Adipocyte (in vitro differentiated cells): Measurements from ENCODE around the gene CGN.

Source experiments
- DNase-seq: peaks from one replicate; pipeline ENCODE4 v3.0.0-alpha.2; 2015; ENCODE audit warnings: low read depth
- H3K27me3 ChIP-seq: replicated peaks from 2 replicates; pipeline ENCODE4 v1.7.0; 2013; ENCODE audit warnings: mild to moderate bottlenecking, low read length, moderate library complexity; ENCODE audit not compliant: control insufficient read depth, insufficient read depth
- H3K36me3 ChIP-seq: 2 replicates; pipeline ENCODE4 v1.7.0; 2013; ENCODE audit warnings: low read length, mild to moderate bottlenecking, moderate library complexity; ENCODE audit not compliant: control insufficient read depth, insufficient read depth, severe bottlenecking
- H3K4me1 ChIP-seq: 2 replicates; pipeline ENCODE4 v1.7.0; 2013; ENCODE audit warnings: mild to moderate bottlenecking, low read length, moderate library complexity; ENCODE audit not compliant: control insufficient read depth, insufficient read depth
- H3K4me3 ChIP-seq: 2 replicates; pipeline ENCODE4 v1.7.0; 2013; ENCODE audit warnings: mild to moderate bottlenecking, low read length, moderate library complexity
- H3K9ac ChIP-seq: 2 replicates; pipeline ENCODE4 v1.7.0; 2013; ENCODE audit warnings: mild to moderate bottlenecking, low read length, moderate library complexity
- H3K9me3 ChIP-seq: 2 replicates; pipeline ENCODE4 v1.7.0; 2013; ENCODE audit warnings: mild to moderate bottlenecking, low read length, moderate library complexity; ENCODE audit not compliant: control insufficient read depth

CGN gene, protein sequence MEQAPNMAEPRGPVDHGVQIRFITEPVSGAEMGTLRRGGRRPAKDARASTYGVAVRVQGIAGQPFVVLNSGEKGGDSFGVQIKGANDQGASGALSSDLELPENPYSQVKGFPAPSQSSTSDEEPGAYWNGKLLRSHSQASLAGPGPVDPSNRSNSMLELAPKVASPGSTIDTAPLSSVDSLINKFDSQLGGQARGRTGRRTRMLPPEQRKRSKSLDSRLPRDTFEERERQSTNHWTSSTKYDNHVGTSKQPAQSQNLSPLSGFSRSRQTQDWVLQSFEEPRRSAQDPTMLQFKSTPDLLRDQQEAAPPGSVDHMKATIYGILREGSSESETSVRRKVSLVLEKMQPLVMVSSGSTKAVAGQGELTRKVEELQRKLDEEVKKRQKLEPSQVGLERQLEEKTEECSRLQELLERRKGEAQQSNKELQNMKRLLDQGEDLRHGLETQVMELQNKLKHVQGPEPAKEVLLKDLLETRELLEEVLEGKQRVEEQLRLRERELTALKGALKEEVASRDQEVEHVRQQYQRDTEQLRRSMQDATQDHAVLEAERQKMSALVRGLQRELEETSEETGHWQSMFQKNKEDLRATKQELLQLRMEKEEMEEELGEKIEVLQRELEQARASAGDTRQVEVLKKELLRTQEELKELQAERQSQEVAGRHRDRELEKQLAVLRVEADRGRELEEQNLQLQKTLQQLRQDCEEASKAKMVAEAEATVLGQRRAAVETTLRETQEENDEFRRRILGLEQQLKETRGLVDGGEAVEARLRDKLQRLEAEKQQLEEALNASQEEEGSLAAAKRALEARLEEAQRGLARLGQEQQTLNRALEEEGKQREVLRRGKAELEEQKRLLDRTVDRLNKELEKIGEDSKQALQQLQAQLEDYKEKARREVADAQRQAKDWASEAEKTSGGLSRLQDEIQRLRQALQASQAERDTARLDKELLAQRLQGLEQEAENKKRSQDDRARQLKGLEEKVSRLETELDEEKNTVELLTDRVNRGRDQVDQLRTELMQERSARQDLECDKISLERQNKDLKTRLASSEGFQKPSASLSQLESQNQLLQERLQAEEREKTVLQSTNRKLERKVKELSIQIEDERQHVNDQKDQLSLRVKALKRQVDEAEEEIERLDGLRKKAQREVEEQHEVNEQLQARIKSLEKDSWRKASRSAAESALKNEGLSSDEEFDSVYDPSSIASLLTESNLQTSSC

DNA sequence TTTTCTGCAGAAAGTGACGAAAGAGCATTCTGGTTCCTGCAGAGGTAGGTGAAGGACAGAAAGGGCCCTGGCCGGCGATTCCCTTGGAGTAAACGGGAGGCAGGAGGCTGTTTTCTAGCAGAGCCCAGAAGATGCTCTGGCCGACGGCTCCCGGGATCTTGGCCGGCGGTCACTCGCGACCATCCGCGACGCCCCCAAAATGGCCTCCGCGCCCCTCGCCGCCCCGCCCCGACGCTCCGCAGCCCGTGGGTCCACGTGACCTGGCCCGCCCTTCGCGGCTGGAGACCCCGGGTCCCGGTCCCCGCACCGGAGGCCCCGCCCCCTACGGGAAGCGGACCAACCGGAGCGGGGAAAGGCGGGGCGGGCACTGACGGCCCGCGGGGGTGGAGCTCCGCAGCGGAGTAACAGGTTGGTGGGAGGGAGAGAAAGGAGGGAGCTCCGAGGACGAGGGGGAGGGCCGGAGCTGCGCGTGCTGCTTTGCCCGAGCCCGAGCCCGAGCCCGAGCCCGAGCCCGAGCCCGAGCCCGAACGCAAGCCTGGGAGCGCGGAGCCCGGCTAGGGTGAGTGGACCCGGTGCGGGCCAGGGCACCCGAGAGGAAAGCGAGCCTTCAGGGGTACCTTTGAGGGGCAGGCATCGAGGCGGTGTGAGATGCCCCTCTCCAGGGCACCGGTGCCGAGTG, at the start of gene CGN:
Gene CGN (plus strand): TSS at position 431 of the 679 bp plus-strand sequence. CDS start 7,133 bp downstream, outside the sequence.
- Histone ChIP-seq H3K4me1 (peaks cover 7% of the 10 kb centered on the region), H3K9ac (no peak within 1 kb of the TSS), H3K9me3 (no peaks in the 10 kb centered on the region), H3K36me3 (no peaks in the 10 kb centered on the region), H3K4me3 (peak within 1 kb of the TSS; percentile 74), H3K27me3 (peaks cover 64% of the 10 kb centered on the region)
- peak; percentile 83 for DNase-seq

DNA sequence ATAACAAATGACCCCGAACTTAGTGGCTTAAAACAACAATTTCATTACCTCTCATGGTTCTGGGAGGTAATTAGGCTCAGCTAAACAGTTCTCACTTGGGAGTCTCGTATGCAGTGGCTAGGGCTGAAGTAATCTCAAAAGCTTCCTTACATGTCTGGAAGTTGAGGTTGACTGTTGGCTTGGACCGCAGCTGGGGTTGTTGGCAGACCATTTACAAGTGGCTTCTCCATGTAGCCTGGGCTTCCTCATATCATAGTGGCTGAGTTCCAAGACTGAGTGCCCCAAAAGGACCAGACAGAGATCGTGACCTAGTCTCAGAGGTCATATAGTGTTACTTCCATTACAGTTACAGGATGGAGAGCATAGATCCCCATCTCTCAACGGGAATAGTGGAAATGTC, 49.5 kb upstream of the CGN start:
- no peaks in the 10 kb centered on the region for H3K27me3 ChIP-seq
- H3K36me3 ChIP-seq, result no peaks in the 10 kb centered on the region
- H3K4me1 ChIP-seq, result peaks cover 12% of the 10 kb centered on the region
- H3K4me3 ChIP-seq, result no peak overlapping the region
- no peak overlapping the region for H3K9ac ChIP-seq
- no peak for DNase-seq
- H3K9me3 ChIP-seq, result no peaks in the 10 kb centered on the region

DNA sequence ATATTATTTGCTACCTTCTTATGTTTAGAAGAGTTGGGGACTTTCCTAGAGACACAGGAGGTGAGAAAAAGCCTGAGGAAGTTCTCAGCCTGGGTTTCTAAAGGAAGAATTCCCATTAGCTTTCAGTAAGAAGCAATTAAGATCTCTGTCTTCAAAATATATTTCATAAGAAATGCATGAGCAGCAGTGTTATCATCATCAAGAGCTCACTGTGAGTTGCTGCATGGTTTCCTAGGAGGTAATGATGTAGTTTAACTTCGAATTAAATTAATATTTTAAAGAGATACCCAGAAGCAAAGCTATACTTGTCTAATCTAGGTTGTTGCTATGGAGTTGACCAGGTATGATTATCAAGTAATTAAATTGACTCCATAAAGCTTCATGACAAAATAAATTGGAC, 46.2 kb upstream of the CGN start:
- H3K4me3 ChIP-seq, result no peak overlapping the region
- no peaks in the 10 kb centered on the region for H3K9me3 ChIP-seq
- DNase-seq, result no peak
- no peaks in the 10 kb centered on the region for H3K27me3 ChIP-seq
- H3K9ac ChIP-seq, result no peak overlapping the region
- no peaks in the 10 kb centered on the region for H3K36me3 ChIP-seq
- no peaks in the 10 kb centered on the region for H3K4me1 ChIP-seq

DNA sequence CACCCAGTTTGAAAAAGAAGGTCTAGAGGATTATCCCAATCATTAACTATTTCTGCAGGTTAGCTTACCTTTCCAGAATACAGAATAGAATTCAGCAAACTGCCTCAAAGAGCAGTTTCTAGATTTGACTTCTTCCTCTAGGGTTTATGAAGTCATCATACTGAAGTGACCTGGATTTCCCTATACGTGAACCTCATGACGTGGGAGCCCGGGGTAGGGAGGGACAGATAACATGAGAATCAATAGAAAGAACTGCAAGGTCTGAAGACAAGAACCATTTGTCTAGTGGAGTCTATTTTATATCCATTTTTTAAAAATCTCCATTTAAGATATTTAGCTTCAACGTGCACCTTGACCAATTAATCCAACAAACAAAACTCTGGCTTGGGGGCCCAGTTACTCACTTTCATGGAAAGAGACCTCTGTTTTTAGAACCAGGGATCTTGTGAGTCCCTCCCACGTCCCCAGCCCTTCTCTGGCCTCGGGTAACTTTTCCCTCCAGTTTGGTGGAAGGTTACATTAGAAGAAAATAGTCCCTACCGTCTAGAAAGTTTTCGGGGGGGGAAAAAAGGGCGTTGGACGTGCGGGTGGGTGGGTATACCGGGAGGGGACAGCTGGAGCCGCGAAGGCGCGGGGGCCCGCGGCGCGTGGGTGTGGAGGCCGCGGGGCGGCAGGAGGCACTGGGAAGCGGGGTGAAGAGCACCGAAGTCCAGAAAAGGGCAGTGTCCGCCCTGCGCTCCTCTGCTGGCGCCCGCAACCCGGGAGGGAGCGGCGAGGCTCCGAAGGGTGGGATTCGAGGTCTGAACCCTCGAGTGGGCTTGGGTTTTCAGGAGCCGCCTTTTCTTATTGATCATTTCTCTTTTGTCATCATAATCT, 38.1 kb upstream of the CGN start:
- H3K36me3 ChIP-seq, result no peaks in the 10 kb centered on the region
- no peaks in the 10 kb centered on the region for H3K27me3 ChIP-seq
- peak; percentile 78 for DNase-seq
- no peaks in the 10 kb centered on the region for H3K9me3 ChIP-seq
- H3K9ac ChIP-seq, result peak overlapping the region; percentile 79
- H3K4me1 ChIP-seq, result peaks cover 4% of the 10 kb centered on the region
- H3K4me3 ChIP-seq, result peak overlapping the region; percentile 78

DNA sequence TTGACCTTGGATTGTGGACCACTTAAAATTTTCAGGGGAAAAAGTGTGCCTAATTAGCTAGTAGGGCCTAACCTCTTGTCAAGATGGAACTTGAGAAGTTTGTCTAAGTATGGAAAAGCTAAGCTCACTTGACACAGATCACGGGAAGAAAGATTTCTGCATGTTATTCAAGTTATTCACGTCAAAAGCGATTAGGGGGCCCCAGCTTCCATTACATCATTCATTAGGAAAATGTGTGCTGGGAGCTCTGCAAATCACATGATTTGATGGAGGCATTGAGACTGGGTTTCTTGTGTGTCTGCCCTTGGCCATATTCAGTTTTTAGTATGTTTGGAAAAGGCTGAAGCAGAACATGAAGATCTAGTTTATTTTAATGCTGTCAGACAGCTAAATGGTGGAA, 36.4 kb upstream of the CGN start:
- Histone ChIP-seq H3K4me3 (no peak overlapping the region), H3K9me3 (no peaks in the 10 kb centered on the region), H3K4me1 (peaks cover 4% of the 10 kb centered on the region), H3K9ac (no peak overlapping the region), H3K36me3 (no peaks in the 10 kb centered on the region), H3K27me3 (no peaks in the 10 kb centered on the region)
- DNase-seq, result no peak

DNA sequence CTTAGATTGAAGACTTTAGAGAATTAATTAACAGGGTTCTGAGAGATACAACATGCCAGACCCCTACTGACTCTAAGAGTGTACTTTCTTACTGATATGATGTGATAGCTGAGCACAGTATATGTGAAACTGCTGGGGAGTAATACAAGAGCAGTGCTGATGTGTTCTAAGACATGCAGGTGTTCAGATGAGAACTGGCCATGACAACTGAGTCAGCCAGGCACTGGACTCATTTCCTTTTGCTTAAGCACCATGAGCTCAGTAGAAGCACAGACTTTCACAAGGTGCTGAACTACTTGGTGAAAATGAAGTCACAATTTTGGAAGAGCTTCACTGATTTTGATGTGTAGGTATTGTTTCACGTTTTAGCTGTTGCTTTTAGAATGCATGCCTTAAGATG, 36.0 kb upstream of the CGN start:
- H3K9me3 ChIP-seq, result no peaks in the 10 kb centered on the region
- no peak overlapping the region for H3K9ac ChIP-seq
- no peaks in the 10 kb centered on the region for H3K27me3 ChIP-seq
- no peak overlapping the region for H3K4me3 ChIP-seq
- DNase-seq, result no peak
- no peaks in the 10 kb centered on the region for H3K36me3 ChIP-seq
- H3K4me1 ChIP-seq, result peaks cover 4% of the 10 kb centered on the region

DNA sequence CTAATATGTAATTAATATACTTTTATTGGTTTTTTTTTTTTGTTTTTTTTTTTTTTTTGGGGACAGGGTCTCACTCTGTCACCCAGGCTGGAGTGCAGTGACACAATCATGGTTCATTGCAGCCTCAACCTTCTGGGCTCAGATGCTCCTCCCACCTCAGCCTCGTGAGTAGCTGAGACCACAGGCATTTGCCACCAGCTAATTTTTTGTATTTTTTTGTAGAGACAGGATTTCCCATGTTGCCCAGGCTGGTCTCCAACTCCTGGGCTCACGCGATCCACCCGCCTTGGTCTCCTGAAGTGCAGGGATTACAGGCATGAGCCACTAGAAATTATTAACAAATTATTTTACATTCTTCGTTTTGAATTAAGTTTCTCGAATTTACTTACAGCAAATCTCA, 35.1 kb upstream of the CGN start:
- H3K27me3 ChIP-seq, result no peaks in the 10 kb centered on the region
- H3K9ac ChIP-seq, result no peak overlapping the region
- peaks cover 4% of the 10 kb centered on the region for H3K4me1 ChIP-seq
- H3K36me3 ChIP-seq, result no peaks in the 10 kb centered on the region
- no peak overlapping the region for H3K4me3 ChIP-seq
- H3K9me3 ChIP-seq, result no peaks in the 10 kb centered on the region
- DNase-seq, result no peak

DNA sequence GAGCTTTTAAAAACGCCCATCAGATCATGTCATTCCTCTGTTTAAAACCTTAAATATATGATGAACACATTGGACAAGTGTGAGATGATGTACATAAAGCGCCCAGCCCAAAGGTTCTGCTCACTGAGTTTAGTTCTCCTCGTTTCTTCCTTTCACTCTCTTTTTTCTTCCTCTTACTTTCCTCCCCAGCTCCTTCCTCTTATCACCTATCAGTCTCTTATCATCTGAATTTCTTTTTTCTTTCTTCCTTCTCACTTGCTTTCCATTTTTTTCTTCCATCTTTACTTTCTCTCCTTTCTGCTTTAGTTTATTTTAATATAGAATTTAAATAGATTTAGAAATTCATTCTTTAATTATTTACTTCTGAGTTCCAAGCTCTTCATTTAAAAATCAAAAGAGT, 34.1 kb upstream of the CGN start:
- no peak for DNase-seq
- H3K4me3 ChIP-seq, result no peak overlapping the region
- peaks cover 5% of the 10 kb centered on the region for H3K9me3 ChIP-seq
- H3K27me3 ChIP-seq, result no peaks in the 10 kb centered on the region
- no peaks in the 10 kb centered on the region for H3K36me3 ChIP-seq
- peaks cover 4% of the 10 kb centered on the region for H3K4me1 ChIP-seq
- H3K9ac ChIP-seq, result no peak overlapping the region

DNA sequence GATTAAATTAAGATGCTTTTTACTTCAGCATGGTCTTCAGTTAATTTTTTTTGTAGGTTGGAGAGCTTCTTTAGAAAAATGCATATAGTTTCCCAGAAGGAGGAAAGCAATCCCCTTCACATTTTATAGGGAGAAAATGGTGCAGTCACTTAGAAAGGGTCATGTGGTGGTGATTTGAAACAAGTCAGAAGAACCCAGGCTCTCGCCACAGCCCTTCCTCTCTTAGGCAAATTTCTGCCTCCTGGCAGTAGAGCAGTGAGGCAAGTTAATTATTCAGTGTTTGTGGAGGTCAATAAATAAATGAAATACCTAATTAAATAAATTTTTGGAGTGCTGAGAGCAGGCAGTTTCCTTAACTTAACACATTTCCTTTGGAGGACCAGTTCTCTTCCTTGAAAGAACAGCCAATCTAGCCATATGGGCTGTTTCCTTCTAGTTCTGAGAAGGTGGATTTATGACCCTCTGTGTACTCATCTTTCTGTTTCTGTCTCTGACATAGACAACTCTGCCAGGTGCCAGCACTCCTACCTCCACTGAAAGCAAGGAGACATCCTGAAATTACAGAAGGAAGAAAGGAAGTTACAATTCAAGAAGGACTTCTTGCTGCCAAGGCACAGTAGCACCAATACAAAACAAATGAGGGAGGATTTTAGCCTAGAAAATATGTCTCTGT, 32.9 kb upstream of the CGN start:
- Histone ChIP-seq H3K9me3 (peaks cover 8% of the 10 kb centered on the region), H3K4me1 (peaks cover 4% of the 10 kb centered on the region), H3K9ac (no peak overlapping the region), H3K36me3 (no peaks in the 10 kb centered on the region), H3K4me3 (no peak overlapping the region), H3K27me3 (no peaks in the 10 kb centered on the region)
- DNase-seq, result no peak

DNA sequence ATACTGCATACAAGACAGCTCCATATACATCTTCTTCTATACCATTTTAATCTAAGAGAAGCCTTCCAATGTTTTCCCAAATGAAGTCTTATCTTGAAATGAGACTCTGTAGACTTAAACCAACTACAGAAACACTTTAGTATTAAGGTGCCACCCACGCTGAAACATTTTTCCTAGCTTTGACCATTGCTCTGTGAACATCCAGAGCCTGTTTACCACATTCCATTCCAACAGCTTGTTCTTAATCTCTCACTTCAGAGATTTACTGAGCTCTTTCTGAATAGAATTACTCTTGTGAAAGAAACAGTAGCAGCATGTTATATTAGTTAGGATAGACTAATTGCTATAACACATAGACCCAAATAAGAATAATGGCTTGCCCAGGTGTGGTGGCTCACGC, 32.3 kb upstream of the CGN start:
- no peak overlapping the region for H3K9ac ChIP-seq
- no peaks in the 10 kb centered on the region for H3K4me1 ChIP-seq
- no peak for DNase-seq
- no peaks in the 10 kb centered on the region for H3K27me3 ChIP-seq
- H3K4me3 ChIP-seq, result no peak overlapping the region
- H3K36me3 ChIP-seq, result no peaks in the 10 kb centered on the region
- H3K9me3 ChIP-seq, result peaks cover 8% of the 10 kb centered on the region
